Midbrain (tissue), 1 donor: ENCODE measurements around the gene NMUR1.

Experiments used
- DNase-seq: peaks from one replicate; lab custom pipeline; 2025; lab: John Stamatoyannopoulos, UW

The NMUR1 gene

DNA sequence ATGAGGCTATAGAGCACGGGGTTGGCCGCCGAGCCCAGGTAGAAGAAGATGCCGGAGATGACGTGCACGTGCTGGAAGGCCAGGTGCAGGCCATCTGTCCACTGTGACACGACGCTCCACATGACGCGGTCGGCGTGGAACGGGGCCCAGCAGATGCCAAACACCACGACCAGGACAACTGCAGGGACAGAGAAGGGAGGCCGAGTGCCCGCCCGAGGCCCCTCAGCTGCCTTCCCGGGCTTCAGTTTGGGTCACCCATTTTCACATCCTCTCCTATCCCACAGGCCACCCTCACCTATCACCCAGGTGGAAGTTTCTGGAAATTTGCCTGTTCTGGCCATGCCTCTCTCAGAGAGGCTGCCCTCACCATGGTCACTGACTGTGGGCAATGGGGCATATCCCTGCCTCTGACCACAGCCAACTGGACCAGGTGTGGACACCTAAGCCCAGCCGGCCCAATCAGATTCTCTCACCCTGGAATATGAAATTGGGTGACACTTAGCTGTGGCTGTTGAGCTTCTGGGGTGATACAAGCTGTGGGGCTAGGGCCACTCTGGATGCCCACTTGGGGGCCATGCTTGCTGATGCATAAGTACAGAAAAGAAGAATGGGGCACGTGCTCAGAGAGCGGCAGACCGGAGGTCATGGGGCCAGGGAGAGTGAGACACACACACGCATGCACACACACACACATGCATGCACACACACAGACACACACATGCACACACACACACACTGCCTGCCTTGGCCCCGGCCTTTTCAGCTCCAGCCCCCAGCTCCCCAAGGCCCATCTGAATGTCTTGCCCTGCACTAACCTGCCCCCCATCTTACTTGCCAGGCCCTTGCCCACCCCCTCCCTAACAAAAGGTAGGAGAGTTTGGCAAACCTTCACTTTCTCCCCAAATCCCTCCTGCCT, 4.7 kb downstream of the NMUR1 start:
- no peak for DNase-seq

DNA sequence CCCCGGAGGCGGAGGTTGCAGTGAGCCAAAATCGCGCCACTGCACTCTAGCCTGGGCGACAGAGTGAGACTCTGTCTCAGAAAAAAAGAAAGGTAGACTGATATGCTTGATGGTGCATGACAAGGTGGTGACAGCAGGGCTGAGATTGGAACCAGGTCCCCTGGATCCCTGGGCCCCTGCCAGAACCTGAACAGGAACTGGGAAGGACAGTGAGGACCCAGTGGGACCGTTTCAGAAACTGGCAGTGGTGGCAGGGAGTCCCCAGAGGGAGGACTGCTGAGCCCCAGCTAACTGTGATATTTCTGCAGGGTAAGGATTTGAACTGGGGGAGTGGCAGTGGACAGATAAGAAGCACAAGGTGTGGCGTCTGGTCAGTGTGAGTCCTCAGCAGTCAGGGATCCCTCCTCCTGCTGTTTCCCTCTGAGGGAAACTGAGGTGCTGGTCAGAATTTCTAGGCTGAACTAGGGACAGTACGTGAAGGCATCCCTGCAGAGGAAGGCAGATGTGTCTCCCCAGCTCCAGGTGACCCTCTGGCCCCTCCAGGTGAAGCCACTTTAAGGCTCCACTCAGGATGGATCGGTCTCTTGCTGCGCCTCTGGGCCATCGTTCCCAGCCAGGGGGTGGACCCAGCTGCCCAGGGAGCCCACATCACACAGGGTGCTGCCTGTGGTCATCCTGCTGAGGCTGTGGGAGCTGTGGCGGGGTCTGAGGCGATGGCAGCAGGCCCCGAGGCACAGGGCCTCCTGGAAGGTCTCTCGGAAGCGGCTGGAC, 5.6 kb downstream of the NMUR1 start:
- no peak for DNase-seq

DNA sequence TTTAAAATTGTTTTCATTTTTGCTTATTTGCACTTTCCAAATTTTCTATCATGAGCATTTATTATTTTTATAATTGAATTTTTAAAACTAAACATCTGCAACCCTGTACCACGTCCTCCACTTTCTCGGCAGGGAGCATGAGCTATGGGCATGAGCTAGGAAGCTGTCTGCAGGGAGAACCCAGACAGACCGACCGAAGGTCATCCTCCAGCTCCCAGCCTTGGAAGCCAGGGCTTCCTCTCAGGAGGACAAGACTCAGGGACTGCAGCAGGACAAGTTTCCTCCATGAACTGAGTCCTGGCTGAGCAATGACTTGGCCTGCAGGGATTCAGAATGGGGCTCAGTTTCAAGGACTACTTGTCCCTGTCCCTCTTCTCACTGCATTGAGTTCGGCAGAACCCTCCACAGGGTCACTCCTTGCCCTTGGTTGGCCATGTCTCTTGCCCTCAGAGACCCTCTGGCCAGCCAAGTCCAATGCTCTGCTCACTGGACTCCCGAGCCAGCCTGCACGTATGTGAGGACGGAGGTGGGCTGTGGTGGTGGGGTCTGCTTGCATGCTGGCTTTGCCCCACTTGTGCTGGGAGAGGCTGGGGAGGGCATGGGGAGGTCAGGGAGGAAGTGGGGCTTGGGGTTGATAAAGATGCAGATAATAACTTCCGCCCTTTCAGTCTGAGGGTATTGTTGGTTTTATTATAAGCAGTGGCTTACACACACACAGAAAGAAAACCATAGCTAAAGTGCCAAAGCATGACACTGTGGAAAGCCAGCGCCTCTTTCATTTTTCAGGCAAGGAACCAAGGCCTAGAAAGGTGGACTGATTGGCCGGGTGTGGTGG, 6.6 kb downstream of the NMUR1 start:
- DNase-seq = no peak

DNA sequence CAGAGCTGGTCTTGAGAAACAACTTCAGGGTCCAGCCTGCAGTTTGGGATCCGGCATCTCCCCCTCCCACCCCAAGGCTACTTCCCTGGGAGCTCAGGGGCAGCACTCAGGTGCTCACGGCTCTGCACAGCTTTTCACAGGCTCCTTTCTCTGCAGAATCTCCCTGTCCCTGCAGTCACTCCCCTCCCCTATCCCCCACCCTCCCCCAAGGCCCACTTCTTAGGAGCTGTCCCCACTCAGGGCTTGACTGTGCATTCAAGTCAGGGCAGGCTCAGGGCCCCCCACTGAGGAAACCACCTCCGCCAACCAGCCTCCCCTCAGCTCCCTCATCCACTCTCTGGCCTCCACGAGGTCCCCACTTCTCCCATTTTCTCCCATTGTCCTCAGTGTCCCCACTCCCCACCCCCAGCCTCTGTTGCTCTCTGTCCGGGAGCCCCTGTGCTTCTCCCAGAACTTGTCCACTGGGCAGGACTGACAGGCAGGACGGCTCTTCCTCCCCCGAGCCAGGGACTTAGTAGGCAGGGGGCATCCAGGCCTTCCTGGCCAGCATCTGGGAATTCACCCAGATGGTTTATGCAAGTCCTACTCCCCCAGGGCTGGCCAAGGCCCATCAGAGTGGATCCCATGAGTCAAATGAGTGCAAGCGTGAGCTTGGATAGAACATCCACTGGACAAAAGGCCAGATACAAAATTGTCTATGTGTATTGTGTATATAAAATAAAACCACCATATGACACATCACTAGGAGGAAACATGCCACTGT, 7.6 kb downstream of the NMUR1 start:
- peak; percentile 39 for DNase-seq

DNA sequence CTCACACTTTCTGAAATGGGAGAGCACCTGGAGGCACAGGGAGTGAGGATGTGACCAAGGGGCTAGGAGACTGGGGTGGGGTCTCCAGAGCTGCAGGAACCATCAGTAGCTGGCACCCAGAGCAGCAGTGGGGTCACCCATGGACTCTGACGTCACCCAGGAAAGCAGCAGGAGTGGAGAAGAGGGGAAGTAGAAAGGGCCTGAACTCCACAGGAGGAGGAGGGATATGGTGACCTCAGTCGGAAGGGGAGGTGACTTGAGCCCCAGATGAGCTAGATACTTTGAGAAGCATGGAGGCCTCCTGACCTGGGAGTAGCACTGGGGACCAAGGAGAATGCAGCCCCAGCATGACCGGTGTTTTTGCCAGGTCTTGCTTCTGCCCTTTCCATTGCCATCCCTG, 8.8 kb downstream of the NMUR1 start:
- DNase-seq = no peak

DNA sequence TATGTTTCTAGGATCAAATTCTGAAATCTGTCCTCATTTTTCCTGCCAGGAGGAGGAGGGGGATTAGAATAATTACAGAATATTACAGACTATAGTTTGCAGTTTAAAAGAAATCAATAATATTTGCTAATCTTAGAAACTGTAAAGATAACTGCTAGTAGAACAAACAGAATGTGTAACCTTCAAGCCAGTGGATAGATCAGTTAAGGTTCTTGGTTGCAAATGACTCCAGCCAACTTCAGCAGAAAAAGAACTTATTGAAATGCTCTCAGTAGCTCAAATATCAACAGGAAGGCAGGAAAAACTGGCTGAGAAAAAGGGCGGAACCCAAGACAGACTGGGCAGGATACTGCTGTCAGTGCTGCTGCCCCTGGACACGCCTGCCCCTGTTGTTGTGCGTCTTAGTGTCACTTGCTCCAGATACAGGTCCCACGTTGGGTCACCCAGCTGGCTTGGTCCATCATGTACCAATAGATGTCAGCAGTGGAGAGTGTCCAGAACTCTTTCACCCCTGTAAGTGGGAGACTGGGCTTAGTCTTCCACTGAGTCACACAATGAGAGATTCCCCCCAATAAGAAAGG, 10.2 kb downstream of the NMUR1 start:
- DNase-seq = no peak

DNA sequence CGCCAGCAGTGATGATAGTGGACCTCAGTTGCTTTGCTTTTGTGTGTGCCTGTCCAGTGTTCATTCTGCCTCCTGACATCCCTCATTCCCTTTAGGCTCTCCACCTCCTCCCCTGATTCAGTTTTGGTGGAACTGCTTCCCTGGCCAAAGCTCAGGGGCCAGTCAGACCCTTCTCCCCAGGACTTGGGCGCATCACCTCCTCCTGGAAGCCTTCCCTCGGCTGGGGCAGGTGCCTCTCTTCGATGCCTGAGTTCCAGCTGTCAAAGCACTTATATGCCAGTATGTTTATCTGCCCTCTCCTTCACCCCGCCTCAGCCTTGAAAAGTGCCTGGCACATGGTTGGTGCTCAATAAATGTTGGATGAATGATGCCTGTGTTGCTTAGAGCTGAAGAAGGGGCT, 11.5 kb downstream of the NMUR1 start:
- DNase-seq = no peak

DNA sequence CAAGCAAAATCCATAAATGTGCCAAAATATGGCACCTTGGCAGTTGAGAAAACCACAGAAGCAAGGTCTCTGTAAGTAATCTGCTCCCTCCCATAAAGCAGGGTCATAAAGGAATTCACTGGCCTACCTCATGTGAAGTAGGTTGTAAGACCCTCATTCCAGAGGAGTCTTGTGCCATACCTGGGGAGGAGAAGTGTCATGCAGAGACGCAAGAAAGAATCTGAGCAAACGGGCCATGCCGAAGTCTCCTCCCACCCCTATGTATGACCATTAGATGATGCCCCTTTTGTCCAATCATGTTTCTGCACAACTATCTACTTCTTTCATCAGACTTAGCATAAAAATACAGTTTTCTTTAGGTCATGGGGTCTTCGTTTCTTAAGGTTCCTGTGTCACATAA, 14.6 kb downstream of the NMUR1 start:
- no peak for DNase-seq

DNA sequence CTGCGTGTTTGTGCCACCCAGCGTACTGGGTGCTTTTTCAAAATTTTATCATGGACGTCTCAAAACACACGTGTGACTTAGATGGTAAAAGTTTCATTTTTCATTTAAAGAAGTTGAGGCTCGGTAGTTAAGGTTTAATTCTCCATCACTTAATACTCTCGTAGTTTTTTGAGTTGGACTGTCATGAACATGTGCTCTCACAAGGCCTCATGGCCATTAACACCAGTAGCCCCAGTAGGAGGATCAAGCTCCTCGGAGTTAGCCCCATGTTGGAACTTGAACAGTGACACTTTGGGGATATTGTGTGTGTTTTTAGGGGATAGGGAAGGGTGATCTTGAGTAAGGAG, 15.3 kb downstream of the NMUR1 start:
- peak; percentile 42 for DNase-seq

DNA sequence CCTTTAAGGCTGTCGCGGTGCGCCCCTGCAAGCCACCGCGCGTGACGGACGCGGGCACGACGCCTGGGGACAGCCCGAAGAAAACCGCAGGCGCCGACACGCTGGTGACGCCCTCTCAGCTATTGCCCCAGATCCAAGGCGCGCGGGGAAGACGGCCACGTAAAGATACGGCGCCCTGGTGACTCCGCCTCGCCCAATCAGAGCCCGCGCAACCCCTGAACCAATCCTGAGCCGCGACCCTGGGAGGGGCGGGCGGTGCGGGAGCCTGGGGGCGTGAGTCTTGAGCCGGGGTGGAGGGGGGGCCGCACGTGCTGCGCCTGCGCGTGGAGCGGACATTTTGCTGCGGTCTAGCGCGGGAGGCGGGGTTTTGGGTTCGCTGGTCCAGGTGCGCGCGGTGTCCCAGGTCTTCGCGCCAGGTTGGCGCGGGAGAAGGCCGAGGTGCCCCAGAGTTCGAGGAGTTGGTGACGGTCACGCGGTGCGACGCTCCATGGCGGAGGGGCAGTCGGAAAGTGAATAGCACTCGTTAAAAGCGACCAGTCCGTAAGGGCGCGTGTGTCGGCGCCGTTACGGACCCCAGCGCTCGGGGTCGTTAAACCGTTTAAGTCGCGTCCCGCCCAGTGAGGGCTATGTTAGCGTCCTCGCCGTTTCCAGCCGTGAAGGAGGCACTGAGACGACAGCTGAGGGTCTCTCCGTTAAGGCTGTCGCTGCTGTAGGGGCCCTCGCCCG, 15.9 kb downstream of the NMUR1 start:
- DNase-seq = peak; percentile 96

DNA sequence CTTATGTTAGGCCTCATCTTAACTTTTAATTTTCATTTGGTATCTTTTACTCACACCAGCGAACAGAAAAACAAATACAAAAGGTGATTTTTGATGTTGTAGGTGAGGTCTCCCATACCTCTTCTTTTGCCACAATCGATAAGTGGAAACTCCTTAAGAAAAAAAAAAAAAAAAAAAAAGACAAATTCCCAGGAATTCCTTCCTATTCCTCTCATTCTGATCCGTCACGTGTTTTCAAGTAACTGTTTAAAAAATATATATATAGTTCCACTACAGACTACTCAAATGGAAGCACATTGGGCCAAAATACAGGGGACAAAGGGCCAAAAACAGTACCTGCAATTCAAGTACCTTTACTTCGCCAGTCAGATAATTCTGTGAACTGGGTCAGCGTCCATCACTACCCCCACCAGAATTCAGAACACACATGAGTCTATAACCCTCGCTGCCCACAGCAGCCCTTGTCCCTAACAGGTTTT, 16.5 kb downstream of the NMUR1 start:
- no peak for DNase-seq

DNA sequence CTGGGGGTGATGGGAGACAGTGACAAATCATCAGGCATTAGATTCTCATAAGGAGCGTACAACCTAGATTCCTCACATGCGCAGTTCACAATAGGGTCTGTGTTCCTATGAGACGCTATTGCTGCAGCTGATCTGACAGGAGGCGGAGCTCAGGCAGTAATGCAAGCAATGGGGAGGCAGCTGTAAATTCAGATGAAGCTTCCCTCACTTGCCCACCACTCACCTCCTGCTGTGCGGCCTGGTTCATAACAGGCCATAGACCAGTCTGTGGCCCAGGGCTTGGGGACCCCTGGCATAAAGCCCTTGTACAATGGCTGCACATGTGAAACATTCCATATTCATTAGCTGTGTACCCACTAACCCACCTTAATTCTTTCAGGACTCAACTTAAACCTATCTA, 18.0 kb downstream of the NMUR1 start:
- DNase-seq = peak; percentile 47

DNA sequence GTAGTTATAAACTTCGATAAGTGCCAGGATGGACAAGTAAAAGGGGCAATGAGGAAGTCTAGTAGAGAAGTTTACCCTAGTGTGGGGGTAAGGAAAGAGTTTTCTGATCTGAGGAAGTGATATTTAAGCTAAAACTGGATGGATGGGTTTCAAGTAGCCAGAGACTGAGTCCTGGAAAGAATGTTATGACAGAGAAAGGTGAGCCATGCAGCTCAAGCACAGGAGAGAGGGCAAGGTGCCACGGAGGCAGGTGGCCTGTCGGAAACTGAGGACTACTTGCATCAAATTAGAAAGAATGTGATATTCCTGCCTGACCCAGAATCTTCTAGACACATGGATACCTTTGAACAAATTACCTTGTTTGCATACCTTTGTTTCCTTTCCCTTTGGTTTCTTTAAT, 26.5 kb downstream of the NMUR1 start:
- no peak for DNase-seq

DNA sequence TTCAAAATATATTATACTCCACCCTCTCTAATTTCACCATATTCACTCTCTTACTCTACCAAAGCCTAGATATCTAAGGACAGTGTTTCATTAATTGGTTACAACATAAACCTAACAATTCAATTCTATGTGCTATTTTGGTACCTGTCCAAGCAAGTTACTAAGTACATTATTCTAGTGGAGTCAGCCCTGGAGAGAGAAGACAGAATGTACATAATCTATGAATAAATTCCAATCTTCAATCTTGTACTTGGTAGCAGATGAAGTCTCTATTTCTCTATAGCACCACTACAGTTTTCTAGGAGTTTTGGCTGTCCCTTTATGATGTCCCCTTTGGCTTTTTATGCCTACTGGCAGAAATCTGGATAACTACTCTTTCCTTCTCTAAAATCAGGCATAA, 27.6 kb downstream of the NMUR1 start:
- DNase-seq = no peak

DNA sequence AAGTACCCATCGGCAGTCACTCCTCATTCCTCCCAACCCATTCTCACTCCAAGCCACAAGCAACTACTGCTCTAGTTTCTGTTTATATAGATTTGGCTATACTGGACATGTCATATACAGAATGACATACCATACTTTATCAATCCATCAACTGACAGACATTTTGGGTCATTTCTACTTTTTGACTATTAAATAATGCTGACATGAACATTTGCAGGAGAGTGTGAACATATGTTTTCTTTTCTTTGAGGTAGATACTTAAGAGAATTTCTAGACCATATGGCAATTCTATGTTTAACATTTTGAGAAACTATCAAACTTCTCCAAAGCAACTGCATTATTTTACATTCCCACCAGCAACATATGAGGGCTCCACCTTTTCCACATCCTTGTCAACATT, 32.6 kb downstream of the NMUR1 start:
- DNase-seq = no peak

DNA sequence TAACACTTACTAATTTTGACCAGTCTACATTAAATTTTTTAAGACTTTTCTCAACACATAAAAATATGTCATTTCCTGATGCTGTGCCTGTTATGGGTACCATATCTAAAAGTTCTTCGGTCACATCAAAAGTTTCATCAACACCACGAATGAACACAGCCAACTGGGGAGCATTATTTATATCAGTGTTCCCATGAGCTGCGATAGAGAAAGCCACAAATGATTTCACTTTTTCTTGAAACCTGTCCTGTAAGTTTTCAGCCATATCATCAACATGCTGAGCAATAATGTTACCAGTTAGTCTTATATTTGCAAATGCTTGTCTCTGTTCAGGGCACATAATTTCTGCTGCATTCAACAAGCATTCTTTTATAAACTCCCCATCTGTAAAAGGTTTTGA, 35.6 kb downstream of the NMUR1 start:
- DNase-seq = no peak

DNA sequence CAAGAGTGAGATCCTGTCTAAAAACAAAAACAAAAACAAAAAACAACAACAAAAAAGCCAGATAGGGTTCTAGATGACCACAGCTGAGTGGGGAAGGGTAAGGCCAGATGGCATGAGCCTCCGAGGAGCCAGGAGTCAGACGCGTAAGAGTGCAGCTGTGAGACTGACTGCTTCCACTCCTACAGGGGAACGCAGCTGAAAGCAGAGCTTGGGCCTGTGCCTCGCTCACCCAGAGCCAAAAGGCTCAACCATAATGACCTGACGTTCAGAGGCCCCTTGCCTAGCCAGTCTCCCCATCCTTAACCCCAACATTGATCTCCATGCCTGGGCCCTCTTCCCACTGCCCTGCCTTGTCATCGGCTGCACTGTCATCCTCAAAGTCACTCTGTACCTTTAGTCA, 39.4 kb downstream of the NMUR1 start:
- DNase-seq = no peak

DNA sequence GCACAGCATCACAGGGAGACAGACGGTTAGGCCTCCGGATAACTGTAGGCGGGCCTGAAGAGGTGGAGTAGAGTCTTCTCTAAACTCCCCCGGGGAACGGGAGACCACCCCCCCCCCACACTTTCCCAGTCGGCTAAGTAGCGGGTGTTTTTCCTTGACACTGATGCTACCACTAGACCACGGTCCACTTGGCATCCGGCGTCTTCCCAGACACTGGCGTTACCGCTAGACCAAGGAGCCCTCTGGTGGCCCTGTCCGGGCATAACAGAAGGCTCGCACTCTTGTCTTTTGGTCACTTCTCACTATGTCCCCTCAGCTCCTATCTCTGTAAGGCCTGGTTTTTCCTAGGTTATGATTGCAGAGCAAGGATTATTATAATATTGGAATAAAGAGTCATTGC, 40.3 kb downstream of the NMUR1 start:
- no peak for DNase-seq

DNA sequence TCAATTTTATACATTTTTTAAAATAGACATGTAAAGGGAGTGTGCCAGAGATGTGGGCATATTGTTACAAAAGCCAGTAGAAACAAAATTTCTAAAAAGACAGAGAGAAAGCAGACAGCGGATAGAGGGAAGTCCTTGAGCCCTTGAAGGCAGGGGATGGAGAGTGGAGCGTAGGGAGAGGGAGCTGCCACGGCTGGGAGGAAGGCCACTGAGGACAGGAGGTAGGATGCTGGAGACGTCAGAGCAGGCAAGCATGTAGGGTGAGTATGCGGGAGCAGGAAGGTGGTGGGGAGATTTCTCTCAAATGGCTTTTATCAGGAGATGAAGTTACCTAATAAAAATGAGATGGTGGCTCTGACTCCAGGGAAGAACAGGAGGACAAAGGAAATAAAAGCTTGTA, 41.9 kb downstream of the NMUR1 start:
- DNase-seq = no peak

DNA sequence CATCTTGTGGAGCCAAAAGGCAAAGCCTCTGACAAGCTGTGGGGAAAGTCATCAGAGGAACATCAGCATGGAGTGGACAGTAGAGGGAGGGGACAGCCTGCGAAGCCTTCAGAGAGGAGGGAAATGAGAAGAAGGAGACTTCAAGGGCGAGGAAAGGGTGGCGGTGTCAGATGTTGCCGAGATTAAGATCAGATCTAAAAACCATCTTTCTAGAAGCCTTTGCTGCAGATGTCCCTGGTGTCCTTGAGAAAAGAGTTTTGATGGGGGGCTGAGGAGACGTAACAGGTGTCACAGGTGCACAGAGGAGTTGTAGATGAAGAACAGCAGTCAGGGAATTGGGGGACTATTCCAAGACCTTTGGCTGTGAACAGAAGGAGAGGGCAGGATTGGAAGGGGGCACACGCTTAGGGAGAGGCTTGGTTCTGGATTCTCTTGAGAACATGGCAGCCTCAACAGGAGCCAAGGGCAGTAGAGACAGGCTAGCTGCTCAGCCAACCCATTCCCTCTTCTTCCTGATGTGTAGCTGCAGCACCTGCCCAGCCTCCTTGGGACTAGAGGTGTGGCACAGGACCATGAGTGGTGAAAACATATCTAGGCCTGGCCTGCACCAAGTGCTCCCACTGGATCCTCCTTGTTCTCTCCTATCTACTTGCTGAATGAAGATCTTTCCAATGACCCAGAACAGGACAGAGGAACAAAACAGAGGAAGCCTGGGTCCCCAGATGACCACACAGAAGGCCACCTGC, 43.2 kb downstream of the NMUR1 start:
- DNase-seq = no peak
